Colonic mucosa (tissue), 4 donors: ENCODE results near the gene SLC39A8. TPM values are rescaled to one million over a fixed set of nuclear protein-coding genes. Genes with fewer than 3 reads are reported as not detected.

ENCODE experiments used
- DNase-seq: peaks from one replicate; pipeline ENCODE4 v3.0.0-alpha.2; 2020
- H3K27ac ChIP-seq: fragments of 200-600 bp; one replicate; pipeline ENCODE4 v1.8.0; 2021
- H3K27me3 ChIP-seq: fragments of 200-600 bp; one replicate; pipeline ENCODE4 v1.8.0; 2021
- H3K36me3 ChIP-seq: fragments of 200-600 bp; one replicate; pipeline ENCODE4 v1.8.0; 2021
- H3K4me1 ChIP-seq: fragments of 200-600 bp; one replicate; pipeline ENCODE4 v1.8.0; 2021; ENCODE audit warnings: mild to moderate bottlenecking
- H3K4me3 ChIP-seq: fragments of 200-600 bp; one replicate; pipeline ENCODE4 v1.8.0; 2021
- H3K9ac ChIP-seq, 2 donors: one replicate each; pipeline ENCODE4 v1.7.0; 2013; ENCODE audit warnings: control low read depth in 2 of 2, low read depth in 2 of 2, low read length in 2 of 2
- H3K9me3 ChIP-seq: fragments of 200-600 bp; one replicate; pipeline ENCODE4 v1.8.0; 2021
- CTCF ChIP-seq: fragments of 200-600 bp; IDR thresholded peaks from one replicate; pipeline ENCODE4 v1.8.0; 2022; ENCODE audit warnings: antibody characterized with exemption, mild to moderate bottlenecking
- intact Hi-C: fragments of 100-400 bp; cut with DNase I; formaldehyde crosslinking; loops from one replicate; pipeline ENCODE4 v1.14.1; 2022
- total RNA-seq, 2 donors: library from RNA; stranded (reverse); fragmentation: NEBNext Ultra II Directional in 1 of 2; extraction: Animal tissue kit (Norgen Biotek cat#: 25700) in 1 of 2; gene quantifications; one replicate each; pipeline ENCODE4 v1.2.1, GENCODE V29; 2021
- donor health status: healthy.
- donor health status: DM: no; HTN: no; CAD: no.
- donor health status: DM: no; HTN: no; CAD: no.

The SLC39A8 gene
- total RNA-seq, 2 donors from 2014 or later: 75.4 to 104 TPM

GRCh38 chr4:102218656-102219055 is 126.6 kb downstream of the SLC39A8 start:
- DNase-seq: no peak
- Histone ChIP-seq H3K4me1 (no peaks in the 10 kb centered on the region), H3K4me3 (no peak overlapping the region), H3K9me3 (no peaks in the 10 kb centered on the region), H3K9ac (no peak overlapping the region), H3K27ac (no peak overlapping the region), H3K36me3 (no peaks in the 10 kb centered on the region), H3K27me3 (no peaks in the 10 kb centered on the region)
- no peak for TF ChIP-seq CTCF
- intact Hi-C loops: no loop called here

GRCh38 chr4:102217775-102218355 is 127.4 kb downstream of the SLC39A8 start:
- Histone ChIP-seq H3K9ac (no peak overlapping the region), H3K27me3 (no peaks in the 10 kb centered on the region), H3K27ac (no peak overlapping the region), H3K9me3 (no peaks in the 10 kb centered on the region), H3K4me1 (no peaks in the 10 kb centered on the region), H3K36me3 (no peaks in the 10 kb centered on the region), H3K4me3 (no peak overlapping the region)
- TF ChIP-seq CTCF: no peak
- intact Hi-C loops: no loop called here
- DNase-seq: no peak

- H3K4me3 ChIP-seq: no peak overlapping the region
- DNase-seq: no peak
- no peaks in the 10 kb centered on the region for H3K9me3 ChIP-seq
- no peaks in the 10 kb centered on the region for H3K4me1 ChIP-seq
- no peak for TF ChIP-seq CTCF
- H3K27me3 ChIP-seq: no peaks in the 10 kb centered on the region
- intact Hi-C loops: no loop called here
- H3K36me3 ChIP-seq: no peaks in the 10 kb centered on the region
- no peak overlapping the region for H3K27ac ChIP-seq
- no peak overlapping the region for H3K9ac ChIP-seq
Measured at GRCh38 chr4:102217345-102217744, 127.9 kb downstream of the SLC39A8 start.

GRCh38 chr4:102216666-102217065 is 128.6 kb downstream of the SLC39A8 start:
- no peak overlapping the region for H3K27ac ChIP-seq

DNA sequence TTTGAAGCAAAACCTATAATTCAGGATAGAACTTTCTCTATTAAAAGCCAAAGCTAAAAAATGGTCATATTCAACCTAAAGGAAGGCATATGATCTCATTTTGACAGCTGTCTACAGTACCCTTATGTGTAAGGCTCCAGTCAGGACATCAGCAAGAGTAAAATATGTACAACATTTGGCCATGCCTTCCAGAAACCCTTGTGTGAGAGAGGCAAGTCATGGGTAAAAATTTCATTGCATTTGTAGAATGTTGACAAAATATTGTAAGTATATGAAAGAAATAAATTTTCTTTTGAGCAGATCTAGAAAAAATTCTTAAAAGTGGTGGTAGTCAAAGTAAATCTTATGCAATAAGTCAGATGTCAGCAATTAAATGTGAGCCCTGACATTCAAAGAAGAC is 132.3 kb downstream of the SLC39A8 start:
- Histone ChIP-seq H3K4me1 (no peaks in the 10 kb centered on the region), H3K36me3 (no peaks in the 10 kb centered on the region), H3K4me3 (no peak overlapping the region), H3K9ac (no peak overlapping the region), H3K27me3 (no peaks in the 10 kb centered on the region), H3K27ac (no peak overlapping the region), H3K9me3 (no peaks in the 10 kb centered on the region)
- intact Hi-C loops: no loop called here
- DNase-seq: no peak
- TF ChIP-seq CTCF: no peak

More at GRCh38 chr4:102216666-102217065, 128.6 kb downstream of the SLC39A8 start:
- DNase-seq: no peak
- H3K9ac ChIP-seq: no peak overlapping the region
- no peaks in the 10 kb centered on the region for H3K4me1 ChIP-seq
- TF ChIP-seq CTCF: no peak
- H3K36me3 ChIP-seq: no peaks in the 10 kb centered on the region
- H3K9me3 ChIP-seq: no peaks in the 10 kb centered on the region
- no peaks in the 10 kb centered on the region for H3K27me3 ChIP-seq
- intact Hi-C loops: no loop called here
- no peak overlapping the region for H3K4me3 ChIP-seq

Other genes starting within 250 kb of the SLC39A8 start
- gene NFKB1, start 155.9 kb upstream of the SLC39A8 start, total RNA-seq: 10 to 100 TPM; 57.6 to 61.6 TPM